ENCODE measurements around the gene POTEG.
"Not testable (repeated sequence)": the region's sequence is repeated elsewhere in the genome, so short reads cannot be mapped to it uniquely, and the experiment has no call there.

POTEG gene

DNA sequence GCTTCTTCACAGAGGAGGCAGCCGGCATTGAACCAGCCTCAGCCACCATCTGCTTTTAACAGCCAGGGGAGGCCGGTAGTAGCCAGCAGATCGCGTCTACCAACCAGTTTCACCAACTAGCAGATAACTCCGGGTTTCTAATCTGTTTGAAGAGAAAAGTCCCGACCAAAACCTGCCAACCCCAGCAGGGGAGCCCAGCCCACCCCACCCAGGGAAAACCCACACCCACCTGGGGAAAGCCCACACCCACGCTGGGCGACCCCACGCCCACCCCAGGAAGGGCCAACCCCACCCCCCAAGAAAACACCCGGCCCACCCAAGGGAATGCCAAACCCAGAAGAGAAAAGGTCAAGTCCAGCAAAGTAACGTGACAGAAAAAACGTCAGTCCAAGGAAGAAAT is at the start of gene POTEG:
POTEG (minus strand) TSS at position 101 of the 400 bp plus-strand sequence; CDS start at position 49, 52 bp downstream.
- not testable (repeated sequence) for DNase-seq

DNA sequence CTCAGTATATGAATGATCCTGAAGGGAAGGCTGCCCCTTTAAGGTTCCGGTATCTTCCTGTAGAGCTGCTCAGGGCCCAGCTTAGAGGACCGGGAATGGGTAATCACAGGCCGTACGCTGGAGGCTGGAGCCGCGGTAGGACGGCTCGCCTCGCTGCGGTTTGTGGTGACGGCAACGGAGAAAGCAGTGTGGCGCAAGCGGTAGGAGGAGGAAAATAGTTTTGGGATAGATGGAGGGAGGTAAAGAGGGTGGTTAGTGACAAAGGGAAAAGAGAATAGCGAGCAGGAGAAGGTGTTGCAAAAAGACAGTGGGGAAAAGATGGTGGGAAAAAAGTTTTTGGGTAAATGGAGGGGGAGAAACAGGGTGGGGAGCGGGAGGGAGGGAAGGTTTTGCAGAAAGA is 48.0 kb upstream of the POTEG start:
- not testable (repeated sequence) for DNase-seq

DNA sequence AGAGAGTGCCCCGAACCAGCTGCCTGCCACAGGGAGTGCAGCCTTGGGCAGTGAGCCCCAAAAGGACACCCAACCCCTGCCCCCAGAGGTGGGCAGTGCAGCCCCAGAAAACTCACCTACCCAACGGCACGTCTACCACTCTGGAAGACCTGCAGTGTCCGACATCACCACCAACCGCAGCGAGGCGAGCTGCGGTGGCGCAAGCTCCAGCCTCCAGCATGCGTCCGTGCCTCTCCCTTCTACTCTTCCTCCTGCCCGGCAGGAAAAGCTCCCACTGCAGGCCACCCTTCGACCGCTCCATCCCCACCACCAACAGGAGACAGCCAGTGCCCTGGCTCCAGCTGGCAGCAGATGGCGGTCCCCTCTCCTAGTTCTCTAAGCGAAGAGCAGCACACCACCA is 47.3 kb upstream of the POTEG start:
- DNase-seq = not testable (repeated sequence)

DNA sequence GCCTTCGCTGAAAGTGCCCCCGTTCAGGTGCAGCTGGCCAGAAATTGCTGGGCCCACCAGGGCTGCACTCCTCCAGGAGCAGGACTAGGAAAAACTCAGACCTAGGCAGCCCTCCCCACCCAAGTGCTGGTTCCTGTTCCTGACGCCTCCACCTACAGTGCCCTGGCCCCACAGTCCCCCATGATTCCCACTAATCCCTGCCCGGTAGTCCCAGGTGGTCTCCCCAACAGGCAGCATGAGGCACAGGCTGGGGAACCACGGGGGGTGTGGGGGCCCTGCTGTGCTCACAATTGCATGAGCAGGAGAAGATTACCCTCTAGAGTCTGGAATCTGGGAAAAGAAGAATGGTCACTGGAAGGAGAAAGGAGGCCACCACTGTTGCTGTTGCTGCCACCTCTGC is 46.4 kb upstream of the POTEG start:
- DNase-seq = not testable (repeated sequence)

DNA sequence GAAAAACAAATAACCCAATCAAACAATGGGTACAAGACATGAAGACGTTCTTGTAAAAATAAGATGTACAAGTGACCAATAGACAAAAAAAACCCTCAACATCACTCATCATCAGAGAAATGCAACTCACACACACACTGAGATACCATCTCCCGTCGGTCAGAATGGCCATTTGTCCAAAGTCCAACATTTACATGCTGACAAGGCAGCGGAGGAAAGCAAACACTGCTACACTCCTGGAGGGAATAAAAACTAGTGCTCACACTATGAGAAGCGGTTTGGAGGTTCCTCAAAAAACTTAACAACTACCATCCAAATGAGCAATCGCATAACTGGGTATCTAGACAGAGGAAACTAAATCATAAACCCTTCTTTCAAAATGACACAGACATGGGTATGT is 11.6 kb upstream of the POTEG start:
- not testable (repeated sequence) for DNase-seq

DNA sequence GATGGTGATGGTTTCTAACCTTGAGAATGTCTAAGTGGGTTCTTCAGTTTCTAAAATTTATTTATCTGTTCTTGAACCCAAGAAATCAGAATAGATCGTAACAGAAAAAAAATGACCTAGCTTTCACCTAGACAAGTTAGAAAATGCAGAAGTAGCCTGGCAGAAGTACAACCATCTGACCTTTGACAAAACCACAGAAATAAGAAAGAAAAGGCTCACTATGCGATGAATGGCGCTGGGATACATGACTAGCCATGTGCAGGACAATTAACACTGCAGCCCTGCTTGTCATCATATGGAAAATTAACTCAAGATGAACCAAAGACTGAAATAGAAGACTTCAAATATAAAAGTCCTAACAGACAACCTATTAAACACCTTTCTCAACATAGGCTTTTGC is 5.7 kb upstream of the POTEG start:
- DNase-seq = not testable (repeated sequence)

DNA sequence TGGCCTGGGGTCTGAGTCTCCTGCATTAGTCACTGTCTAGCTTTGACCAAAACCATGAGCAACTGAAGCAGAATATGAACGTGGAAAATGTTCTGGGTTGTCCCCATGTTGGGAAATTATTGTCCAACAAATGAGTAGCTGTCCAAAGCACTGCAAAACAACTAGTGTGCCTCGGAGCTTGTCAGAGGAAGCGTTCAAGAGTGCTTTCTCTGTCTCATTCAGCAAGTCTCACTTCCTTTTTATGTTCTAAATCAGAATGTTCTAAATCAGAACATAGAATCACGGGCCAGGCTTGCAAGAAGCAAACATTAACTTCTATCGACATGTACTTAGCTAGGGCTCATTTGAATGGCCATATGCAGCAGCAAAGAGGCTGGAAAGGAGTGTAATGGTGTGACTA is 5.1 kb upstream of the POTEG start:
- not testable (repeated sequence) for DNase-seq

DNA sequence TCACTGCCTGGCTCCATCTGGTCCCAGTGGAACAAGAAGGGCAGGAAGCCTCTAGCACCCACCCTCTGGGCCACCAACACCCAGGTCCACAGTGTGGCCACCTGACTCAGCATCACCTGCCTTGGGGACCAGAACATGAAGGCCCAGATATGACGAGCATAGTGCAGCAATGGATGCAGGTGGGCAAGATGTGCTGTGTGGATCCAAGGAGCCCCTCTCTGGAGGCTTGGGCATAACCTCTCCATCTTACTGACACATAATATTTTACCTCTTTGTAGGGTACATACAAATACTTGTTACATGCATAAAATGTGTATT is 2.9 kb upstream of the POTEG start:
- DNase-seq = not testable (repeated sequence)

DNA sequence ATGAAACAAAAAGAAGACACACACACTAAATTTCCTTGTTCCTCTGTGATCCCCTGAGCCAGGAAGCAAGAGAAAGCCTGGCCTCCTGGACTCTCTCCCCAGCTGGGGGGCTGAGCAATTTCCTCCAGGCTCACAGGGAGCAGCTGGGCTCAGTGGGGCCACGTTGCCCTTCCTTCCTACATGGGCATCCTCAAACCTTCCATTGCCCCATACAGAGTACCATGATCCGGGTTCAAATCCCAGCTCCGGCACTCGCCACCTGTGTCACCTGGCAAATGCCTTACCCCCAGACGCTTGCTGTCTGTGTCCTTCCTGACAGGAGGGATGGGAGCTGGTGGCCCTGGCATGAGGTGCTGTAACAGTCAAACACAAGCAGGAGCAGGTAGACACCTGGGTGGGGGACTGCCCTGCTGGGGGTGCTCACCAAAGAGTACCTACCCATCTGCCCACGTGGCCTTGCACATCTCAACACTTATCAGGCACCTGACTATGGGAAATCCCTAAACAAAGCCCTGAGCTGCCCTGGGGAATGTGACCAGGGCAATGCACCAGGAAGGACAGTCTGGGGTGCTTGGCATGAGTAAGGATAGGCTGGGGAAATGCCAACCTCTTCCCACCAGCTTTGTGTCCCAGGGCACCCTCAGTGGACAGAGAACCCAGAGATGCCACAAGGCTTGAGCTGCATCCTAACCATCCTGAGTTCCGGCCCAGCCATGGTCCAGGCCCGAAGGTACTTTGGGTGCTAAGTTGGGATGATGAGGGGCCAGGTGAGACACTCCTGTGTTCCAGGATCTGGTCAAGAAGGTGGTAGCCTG is 2.4 kb upstream of the POTEG start:
- DNase-seq = not testable (repeated sequence)

DNA sequence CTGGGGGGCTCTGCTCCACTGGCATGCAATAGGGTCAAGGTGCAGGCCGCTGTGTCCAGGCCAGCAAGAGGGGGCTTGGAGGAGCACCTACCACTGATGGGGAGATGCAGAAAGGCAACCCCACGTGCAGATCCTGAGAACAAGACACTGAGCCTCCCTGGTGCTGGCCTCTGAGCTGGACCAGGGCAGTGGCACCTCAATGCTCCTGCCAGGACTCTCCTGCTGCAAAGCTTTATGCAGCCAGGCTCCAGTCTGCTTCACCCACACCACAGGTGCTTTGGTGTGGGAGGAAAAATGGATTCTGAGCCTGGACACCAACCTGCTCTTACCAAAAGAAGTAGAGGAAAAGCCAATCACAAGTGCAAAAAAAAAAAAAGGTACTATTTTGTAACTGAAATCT is 1.7 kb upstream of the POTEG start:
- not testable (repeated sequence) for DNase-seq

DNA sequence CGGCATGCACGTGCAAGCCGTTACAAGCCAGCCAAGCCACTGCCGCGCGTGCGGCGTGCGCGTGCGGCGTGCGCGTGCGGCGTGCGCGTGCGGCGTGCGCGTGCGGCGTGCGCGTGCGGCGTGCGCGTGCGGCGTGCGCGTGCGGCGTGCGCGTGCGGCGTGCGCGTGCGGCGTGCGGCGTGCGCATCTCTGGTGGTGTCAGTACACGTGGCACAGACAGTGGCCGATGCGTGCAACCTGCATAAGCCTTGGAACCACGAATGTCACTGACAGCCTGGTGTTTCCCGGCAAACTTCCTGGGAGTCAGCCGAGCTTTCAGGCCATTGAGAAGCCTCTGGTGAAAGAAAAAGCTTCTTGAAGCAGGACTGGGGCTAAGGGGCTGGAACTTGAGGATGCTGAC is 750 bp upstream of the POTEG start:
- DNase-seq = not testable (repeated sequence)

DNA sequence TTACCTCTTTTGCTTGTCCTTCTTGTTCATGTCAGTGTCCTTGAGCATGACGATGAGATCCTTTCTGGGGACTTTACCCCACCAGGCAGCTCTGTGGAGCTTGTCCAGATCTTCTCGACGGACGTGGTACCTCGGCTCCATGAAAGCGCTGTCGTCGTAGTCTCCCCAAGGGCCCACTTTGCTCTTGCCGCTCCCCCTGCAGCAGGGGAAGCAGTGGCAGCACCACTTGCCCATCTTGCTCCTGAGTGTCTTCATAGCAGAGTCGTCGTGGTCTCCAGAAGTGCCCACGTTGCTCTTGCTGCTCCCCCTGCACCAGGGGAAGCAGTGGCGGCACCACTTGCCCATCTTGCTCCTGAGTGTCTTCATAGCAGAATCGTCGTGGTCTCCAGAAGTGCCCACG is 376 bp downstream of the POTEG start:
- not testable (repeated sequence) for DNase-seq

DNA sequence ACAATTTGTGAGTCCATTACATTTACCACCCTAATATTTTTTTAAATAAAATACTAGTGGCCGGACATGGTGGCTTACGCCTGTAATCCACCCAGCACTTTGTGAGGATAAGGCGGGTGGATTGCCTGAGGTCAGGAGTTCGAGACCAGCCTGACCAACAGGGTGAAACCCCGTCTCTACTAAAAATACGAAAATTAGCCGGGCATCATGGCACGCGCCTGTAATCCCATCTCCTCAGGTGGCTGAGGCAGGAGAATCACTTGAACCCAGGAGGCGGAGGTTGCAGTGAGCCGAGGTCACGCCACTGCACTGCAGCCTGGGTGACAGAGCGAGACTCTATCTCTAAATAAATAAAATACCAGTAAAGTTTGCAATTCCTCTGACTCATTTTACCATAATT is 25.6 kb downstream of the POTEG start:
- DNase-seq = not testable (repeated sequence)

DNA sequence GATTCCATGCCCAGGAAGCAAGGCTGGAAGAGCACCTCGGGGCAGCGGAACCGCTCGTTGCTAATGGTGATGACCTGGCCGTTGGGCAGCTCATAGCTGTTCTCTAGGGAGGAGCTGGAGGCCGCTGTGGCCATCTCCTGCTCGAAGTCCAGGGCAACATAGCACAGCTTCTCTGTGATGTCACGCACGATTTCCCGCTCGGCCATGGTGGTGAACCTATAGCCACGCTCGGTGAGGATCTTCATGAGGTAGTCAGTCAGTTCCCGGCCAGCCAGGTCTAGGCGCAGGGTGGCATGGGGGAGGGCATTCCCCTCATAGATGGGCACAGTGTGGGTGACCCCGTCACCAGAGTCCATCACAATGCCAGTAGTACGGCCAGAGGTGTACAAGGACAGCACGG is 32.0 kb downstream of the POTEG start:
- not testable (repeated sequence) for DNase-seq

DNA sequence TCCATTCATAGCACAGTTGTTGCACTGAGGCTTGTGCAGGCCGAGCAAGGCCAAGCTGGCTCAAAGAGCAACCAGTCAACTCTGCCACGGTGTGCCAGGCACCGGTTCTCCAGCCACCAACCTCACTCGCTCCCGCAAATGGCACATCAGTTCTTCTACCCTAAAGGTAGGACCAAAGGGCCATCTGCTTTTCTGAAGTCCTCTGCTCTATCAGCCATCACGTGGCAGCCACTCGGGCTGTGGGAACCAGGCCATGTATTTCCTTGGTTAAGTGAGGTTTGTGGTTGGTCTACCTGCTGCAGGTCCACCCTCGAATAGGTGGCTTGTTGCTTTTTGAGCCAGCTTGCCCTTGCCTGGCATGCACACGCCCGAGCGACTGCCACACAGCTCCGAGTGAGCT is 39.4 kb downstream of the POTEG start:
- DNase-seq = not testable (repeated sequence)

DNA sequence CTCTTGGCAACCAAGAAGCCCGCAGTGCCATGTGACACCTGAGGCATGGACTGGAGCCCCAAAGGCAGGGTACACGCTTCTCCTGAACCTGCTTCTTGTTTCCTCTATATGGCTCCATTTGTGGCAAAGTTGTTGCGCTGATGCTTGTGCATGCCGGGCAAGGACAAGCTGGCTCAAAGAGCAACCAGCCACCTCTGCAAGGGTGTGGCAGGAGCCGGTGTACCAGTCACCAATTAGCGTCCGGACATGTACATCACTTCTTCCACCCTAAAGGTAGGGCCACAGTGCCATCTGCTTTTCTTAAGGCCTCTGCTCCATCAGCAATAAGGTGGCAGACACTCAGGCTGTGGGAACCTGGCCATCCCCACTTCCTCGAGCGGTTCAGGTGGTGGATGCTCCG is 43.9 kb downstream of the POTEG start:
- not testable (repeated sequence) for DNase-seq

DNA sequence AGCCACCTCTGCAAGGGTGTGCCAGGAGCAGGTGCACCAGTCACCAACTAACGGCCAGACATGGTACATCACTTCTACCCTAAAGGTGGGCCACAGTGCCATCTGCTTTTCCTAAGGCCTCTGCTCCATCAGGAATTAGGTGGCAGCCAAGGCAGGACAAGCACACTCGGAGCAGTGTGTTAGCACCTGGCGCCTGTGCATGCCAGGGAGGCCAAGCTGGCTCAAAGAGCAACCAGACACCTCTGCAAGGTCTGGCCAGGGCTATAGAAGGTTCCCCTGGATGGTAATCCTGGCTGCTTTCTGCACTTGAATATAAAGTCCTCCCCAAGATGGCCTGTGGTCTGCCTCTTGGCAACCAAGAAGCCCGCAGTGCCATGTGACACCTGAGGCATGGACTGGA is 45.4 kb downstream of the POTEG start:
- not testable (repeated sequence) for DNase-seq

DNA sequence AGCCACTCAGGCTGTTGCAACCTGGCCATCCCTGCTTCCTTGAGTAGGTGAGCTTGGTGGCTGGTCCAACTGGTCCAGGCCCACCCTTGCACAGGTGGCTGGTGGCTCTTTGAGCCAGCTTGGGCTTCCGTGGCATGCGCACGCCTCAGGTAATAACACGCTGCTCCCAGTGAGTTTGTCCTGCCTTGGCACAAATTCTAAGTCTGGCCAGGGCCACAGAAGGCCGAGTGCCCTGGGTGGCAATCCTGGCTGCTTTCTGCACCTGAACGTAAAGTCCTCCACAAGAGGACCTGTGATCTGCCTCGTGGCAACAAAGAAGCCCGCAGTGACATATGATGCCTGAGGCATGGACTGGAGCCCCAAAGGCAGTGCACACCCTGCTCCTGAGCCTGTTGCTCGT is 47.1 kb downstream of the POTEG start:
- not testable (repeated sequence) for DNase-seq

DNA sequence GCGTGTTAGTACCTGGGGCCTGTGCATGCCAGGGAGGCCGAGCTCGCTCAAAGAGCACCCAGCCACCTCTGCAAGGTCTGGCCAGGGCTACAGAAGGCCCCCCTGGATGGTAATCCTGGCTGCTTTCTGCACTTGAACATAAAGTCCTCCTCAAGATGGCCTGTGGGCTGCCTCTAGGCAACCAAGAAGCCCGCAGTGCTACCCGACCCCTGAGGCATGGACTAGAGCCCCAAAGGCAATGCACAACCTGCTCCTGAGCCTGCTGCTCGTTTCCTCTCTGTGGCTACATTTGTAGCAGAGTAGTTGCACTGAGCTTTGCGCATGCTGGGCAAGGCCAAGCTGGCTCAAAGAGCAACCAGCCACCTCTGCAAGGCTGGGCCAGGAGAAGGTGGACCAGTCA is 47.8 kb downstream of the POTEG start:
- DNase-seq = not testable (repeated sequence)

DNA sequence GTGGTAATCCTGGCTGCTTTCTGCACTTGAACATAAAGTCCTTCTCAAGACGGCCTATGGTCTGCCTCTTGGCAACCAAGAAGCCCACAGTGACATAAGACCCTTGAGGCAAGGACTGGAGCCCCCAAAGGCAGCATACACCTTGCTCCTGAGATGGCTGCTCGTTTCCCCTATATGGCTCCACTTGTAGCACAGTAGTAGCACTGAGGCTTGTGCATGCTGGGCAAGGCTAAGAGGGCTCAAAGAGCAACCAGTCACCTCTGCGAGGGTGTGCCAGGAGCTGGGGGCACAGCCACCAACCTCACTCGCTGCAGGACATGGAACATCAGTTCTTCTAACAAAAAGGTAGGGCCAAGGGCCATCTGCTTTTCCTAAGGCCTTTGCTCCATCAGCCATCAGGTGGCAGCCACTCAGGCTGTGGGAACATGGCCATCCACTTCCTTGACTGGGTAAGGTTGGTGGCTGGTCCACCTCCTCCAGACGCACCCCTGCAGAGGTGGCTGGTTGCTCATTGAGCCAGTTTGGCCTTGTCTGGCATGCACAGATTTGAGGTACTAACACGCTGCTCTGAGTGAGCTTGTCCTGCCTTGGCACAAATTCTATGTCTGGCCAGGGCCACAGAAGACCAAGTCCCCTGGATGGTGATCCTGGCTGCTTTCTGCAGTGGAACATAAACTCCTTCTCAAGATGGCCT is 49.9 kb downstream of the POTEG start:
- not testable (repeated sequence) for DNase-seq

DNA sequence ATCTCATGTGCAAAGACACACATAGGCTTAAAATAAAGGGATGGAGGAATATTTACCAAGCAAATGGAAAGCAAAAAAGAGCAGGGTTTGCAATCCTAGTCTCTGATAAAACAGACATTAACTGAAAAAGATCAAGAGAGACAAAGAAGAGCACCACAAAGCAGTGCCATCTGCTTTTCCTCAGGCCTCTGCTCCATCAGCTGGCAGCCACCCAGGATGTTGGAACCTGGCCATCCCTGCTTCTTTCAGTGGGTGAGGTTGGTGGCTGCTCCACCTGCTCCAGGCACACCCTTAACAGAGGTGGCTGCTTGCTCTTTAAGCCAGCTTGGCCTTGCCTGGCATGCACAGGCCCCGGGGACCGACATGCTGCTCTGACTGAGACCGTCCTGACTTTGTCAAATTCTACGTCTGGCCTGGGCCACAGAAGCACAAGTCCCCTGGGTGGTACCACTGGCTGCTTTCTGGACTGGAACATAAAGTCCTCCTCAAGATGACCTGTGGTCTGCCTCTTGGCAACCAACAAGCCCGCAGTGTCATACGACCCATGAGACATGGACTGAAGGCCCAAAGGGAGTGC is 51.0 kb downstream of the POTEG start:
- DNase-seq = not testable (repeated sequence)

DNA sequence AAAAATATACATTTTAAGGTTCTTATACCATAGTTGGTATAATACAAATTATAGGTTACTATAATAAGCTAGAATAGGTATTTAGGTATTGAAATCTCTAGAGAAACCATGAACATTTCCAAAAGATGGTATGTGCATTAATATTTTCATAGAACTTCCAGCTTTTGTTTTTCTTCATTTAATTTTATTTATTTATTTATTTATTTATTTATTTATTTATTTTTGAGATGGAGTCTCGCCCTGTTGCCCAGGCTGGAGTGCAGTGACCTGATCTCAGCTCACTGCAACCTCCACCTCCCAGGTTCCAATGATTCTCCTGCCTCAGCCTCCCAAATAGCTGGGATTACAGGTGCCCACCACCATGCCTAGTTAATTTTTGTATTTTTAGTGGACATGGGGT is 54.0 kb downstream of the POTEG start:
- not testable (repeated sequence) for DNase-seq

DNA sequence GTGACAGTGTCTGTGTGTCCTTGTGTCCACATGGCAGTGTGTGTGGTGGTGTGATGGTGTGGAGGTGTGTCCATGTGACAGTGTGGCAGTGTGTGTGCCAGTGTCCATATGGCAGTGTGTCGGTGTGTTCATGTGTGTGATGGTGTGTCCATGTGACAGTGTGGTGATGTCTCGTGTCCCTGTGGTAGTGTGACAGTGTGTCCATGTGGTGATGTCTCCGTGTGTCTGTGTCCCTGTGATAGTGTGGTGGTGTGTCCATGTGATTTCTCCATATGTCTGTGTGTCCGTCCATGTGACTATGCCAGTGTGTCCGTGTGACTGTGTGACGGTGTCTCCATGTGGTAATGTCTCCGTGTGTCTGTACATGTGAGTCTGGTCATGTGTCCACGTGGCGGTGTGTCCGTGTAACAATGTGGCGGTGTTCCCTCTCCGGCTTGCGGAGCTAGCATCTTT is 59.7 kb downstream of the POTEG start:
- DNase-seq = not testable (repeated sequence)

Data from activated CD4-positive, alpha-beta T cell treated with anti-CD3 and anti-CD28 coated beads, Interleukin-2, amount 50 U/mL, for 4 hours (primary cell).